Dendritic cell treated with granulocyte-macrophage colony-stimulating factor and Interleukin-4, amounts not matched to agents 40 ng/mL and 50 ng/mL, for 4 days (primary cell): ENCODE data around the gene PEMT.

ENCODE experiments used
- H3K27ac Mint-ChIP-seq: one replicate; pipeline ENCODE4 v1.8.0; 2022; ENCODE audit warnings: mild to moderate bottlenecking, mixed read lengths
- H3K27me3 Mint-ChIP-seq: one replicate; pipeline ENCODE4 v1.8.0; 2022; ENCODE audit warnings: mild to moderate bottlenecking, mixed read lengths
- H3K36me3 Mint-ChIP-seq: one replicate; pipeline ENCODE4 v1.8.0; 2022; ENCODE audit warnings: low read depth, mixed read lengths
- H3K4me1 Mint-ChIP-seq: one replicate; pipeline ENCODE4 v1.8.0; 2022; ENCODE audit warnings: low read depth, mixed read lengths
- H3K4me3 Mint-ChIP-seq: one replicate; pipeline ENCODE4 v1.8.0; 2022; ENCODE audit warnings: mild to moderate bottlenecking, moderate library complexity, mixed read lengths
- H3K9me3 Mint-ChIP-seq: one replicate; pipeline ENCODE4 v1.8.0; 2022; ENCODE audit warnings: mixed read lengths
- intact Hi-C: fragments of 100-400 bp; cut with micrococcal nuclease; formaldehyde crosslinking; loops from one replicate; pipeline ENCODE4 v1.15.0; 2022

The PEMT gene

DNA sequence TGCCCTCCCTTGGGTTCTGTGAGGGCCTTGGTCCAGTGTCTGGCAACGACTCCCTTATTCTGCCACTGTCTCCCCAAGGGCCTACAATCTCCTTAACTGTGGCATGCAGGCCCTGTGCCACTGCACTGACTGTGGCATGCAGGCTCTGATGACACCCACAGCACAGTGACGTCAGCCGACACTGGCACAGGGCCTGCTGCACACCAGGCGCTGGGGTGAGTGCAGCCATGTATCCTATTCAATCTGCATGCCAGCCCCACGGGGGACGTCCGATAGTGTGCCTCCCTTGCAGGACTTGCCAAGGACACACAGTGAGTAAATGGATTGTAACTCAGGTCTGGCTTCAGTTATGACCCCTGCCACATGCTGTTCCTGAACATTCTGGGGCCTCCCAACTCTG, 55.6 kb downstream of the PEMT start:
- intact Hi-C loops: no loop called here
- Mint-ChIP-seq H3K27me3 (no peaks in the 10 kb centered on the region), H3K4me3 (no peak overlapping the region), H3K27ac (no peak overlapping the region), H3K36me3 (no peaks in the 10 kb centered on the region), H3K4me1 (no peaks in the 10 kb centered on the region), H3K9me3 (no peaks in the 10 kb centered on the region)

DNA sequence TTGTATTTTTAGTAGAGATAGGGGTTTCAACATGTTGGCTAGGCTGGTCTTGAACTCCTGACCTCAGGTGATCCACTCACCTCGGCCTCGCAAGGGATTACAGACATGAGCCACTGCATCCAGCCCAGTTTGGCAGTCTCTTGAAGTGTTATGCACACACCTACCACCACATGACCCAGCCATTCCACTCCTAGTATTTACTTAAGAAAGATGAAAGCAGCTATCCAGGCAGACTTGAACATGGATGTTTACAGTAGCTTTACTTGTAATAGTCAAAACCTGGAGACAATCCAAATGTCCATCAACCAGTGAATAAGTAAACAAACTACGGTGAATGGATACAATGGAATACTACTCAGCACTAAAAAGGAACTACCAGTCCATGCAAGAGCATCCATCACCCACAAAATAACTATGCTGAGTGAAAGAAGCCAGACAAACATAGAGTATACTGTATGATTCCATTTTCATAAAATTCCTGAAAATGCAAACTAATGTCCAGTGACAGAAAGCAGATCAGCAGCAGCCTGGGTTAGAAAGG, 57.5 kb downstream of the PEMT start:
- H3K27me3 Mint-ChIP-seq: no peaks in the 10 kb centered on the region
- no peaks in the 10 kb centered on the region for H3K9me3 Mint-ChIP-seq
- no peaks in the 10 kb centered on the region for H3K36me3 Mint-ChIP-seq
- no peak overlapping the region for H3K4me3 Mint-ChIP-seq
- no peak overlapping the region for H3K27ac Mint-ChIP-seq
- intact Hi-C loops: no loop called here
- no peaks in the 10 kb centered on the region for H3K4me1 Mint-ChIP-seq

GRCh38 chr17:17532991-17533390, 58.5 kb downstream of the PEMT start:
- Mint-ChIP-seq H3K27me3 (no peaks in the 10 kb centered on the region), H3K9me3 (no peaks in the 10 kb centered on the region), H3K4me1 (no peaks in the 10 kb centered on the region), H3K4me3 (no peak overlapping the region), H3K36me3 (no peaks in the 10 kb centered on the region), H3K27ac (no peak overlapping the region)
- intact Hi-C loops: no loop called here

DNA sequence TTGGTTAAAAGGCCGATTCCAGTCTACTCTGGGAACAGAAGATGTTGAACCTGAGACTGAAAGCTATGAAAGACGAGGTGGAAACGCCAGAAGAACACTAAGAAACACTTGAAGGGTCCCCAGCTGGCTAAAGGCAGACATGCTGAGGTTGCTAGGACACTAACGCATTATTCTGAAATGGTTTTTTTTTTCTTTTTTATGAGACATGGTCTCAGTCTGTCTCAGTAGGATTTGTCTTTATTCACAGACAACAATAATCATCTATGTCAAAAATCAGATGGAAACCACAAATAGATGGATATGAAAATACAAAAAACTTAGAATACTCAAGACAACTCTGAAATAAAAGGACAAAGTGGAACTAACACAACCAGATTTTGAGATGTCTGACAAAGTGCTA, 60.4 kb downstream of the PEMT start:
- Mint-ChIP-seq H3K27ac (no peak overlapping the region), H3K36me3 (no peaks in the 10 kb centered on the region), H3K4me3 (no peak overlapping the region), H3K9me3 (no peaks in the 10 kb centered on the region), H3K4me1 (no peaks in the 10 kb centered on the region), H3K27me3 (no peaks in the 10 kb centered on the region)
- intact Hi-C loops: no loop called here

DNA sequence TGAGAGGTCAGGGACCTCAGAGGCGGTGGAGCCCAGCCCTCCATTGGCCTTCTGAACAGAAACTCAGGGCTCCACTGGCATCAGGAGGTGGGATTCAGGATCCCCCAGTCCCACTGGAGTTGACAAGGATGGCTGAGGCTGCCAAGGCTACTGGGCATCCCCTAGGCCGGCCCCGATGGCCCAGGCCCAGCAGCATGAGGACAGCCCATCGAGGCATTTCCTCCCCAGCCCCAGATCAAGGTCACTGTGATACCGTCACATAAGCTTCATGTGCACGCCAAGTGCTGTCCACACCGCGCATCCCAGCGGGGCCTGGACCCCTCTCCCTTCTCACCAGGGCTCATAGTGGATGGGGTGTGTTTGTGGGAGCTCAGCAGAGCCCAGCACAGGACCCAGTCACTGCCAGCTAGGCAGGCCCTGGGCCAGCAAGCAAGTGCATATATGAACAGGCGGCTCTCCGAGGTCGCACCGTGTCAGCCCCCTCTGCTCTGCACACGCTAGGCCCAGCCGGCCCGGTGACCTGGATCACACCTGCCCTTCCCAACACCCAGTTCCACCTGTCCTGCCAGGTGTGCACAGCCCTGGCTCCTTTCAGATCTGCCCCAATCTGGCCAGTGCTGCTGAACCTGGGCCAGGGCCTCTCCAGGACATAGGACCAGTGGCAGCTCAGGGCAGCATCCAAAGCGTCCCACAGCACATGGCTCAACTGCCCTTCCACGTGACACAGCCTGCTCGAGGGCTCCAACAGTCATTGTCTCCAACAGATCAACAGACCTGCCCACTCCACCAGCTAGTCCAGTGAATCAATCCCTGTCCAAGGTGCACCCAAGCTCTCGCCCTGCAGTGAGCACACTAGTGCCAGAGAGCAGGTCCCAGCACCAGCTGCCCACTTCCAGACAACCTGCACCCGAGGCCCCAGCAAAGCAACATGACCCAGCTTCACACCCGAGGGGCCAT, 62.5 kb downstream of the PEMT start:
- intact Hi-C loops: no loop called here
- Mint-ChIP-seq H3K27ac (no peak overlapping the region), H3K4me1 (no peaks in the 10 kb centered on the region), H3K36me3 (no peaks in the 10 kb centered on the region), H3K4me3 (no peak overlapping the region), H3K9me3 (no peaks in the 10 kb centered on the region), H3K27me3 (no peaks in the 10 kb centered on the region)

DNA sequence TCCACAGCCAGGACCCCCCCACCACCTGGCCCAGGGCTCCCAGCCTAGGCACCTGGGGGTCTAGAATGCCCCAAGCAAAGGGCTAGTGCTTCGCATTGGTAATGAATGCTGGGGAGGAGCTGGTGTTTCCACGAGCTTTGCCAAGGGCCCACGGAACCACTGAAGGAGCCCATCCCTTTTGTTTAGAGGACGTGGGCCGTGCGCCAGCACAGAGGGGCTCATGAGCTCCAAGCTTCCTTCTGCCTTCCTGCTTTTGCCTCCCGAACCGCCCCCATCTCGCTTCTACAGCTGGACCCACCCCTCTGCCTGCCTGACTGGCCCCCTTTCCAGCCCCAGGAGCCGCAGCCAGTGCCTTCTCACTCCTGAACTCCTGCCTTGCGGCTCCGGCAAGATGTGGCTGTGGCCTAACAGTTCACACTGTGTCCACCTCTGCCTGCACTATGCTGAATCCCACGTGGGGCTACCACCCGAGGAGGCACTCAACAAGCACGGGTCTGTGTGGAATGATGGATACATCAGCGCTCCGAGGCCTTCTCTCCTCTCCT, 63.5 kb downstream of the PEMT start:
- Mint-ChIP-seq H3K9me3 (no peaks in the 10 kb centered on the region), H3K27ac (no peak overlapping the region), H3K27me3 (no peaks in the 10 kb centered on the region), H3K4me1 (no peaks in the 10 kb centered on the region), H3K36me3 (no peaks in the 10 kb centered on the region), H3K4me3 (no peak overlapping the region)
- intact Hi-C loops: no loop called here

DNA sequence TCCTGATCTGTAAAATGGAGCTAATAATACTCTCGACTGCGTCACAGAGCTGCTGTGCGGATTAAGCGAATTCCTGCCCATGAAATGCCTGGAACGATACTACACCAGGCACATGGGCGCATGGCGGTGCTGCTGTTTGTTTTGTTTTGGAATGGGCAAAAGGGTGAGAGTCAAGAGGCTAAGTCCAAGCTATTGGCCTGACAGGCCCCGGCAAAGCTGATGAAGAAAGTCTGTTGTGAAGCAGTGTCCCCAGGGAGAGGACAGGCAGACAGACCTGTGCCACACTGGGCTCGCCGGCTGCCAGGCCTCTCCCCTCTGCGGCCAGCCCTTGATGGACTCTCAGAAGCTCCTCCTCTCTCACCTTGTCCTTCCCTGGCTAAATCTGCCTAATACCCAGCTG, 64.0 kb downstream of the PEMT start:
- Mint-ChIP-seq H3K36me3 (no peaks in the 10 kb centered on the region), H3K27ac (no peak overlapping the region), H3K9me3 (no peaks in the 10 kb centered on the region), H3K4me3 (no peak overlapping the region), H3K4me1 (no peaks in the 10 kb centered on the region), H3K27me3 (no peaks in the 10 kb centered on the region)
- intact Hi-C loops: no loop called here

- no peaks in the 10 kb centered on the region for H3K9me3 Mint-ChIP-seq
- intact Hi-C loops: no loop called here
Measured at GRCh38 chr17:17526369-17526768, 65.1 kb downstream of the PEMT start.

DNA sequence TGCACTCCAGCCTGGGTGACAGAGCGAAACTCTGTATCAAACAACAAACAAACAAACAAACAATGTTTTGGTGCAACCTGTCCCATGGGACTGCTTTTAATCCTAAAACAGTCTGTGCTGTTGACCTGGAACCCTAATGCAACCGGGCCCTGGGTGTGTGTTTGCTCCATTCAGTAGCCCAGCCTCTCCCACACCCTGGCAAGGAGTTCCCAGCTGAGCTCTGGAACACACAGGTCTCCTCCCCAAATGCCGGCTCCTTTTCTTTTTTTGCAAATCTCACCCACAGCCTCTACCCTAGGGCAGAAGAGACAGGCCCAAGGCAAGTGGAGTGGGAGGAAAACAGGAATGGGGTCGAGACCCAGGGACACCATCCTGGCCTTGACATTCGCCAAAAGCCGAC, 65.6 kb downstream of the PEMT start:
- Mint-ChIP-seq H3K9me3 (no peaks in the 10 kb centered on the region), H3K4me1 (no peaks in the 10 kb centered on the region), H3K36me3 (peaks cover 3% of the 10 kb centered on the region), H3K4me3 (no peak overlapping the region), H3K27ac (no peak overlapping the region), H3K27me3 (no peaks in the 10 kb centered on the region)
- intact Hi-C loops: no loop called here

More at GRCh38 chr17:17526369-17526768, 65.1 kb downstream of the PEMT start:
- H3K27ac Mint-ChIP-seq: no peak overlapping the region
- H3K36me3 Mint-ChIP-seq: no peaks in the 10 kb centered on the region
- no peaks in the 10 kb centered on the region for H3K4me1 Mint-ChIP-seq
- no peak overlapping the region for H3K4me3 Mint-ChIP-seq
- no peaks in the 10 kb centered on the region for H3K27me3 Mint-ChIP-seq

DNA sequence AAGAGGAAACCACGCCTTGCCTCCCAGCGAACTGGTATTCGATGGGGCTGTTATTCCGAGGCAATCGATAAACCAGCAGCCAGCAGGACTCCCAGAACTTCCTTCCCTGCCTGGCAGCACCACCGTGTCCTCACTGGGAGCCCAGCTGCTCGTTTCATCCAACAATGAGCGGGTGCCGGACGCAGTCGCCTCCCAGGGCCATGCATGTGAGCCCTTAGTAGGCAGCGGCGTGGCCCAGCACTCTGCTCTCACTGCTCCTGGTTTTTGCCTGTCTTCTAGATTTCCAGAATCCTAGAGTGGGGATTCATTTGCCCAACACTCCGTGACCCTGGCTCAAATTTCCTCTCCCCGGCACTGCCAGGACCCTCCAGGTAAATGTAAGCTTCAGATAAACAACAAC, 66.2 kb downstream of the PEMT start:
- Mint-ChIP-seq H3K27me3 (no peaks in the 10 kb centered on the region), H3K36me3 (peaks cover 8% of the 10 kb centered on the region), H3K27ac (no peak overlapping the region), H3K4me3 (no peak overlapping the region), H3K9me3 (no peaks in the 10 kb centered on the region), H3K4me1 (no peaks in the 10 kb centered on the region)
- intact Hi-C loops: no loop called here

- no peaks in the 10 kb centered on the region for H3K27me3 Mint-ChIP-seq
- H3K4me1 Mint-ChIP-seq: no peaks in the 10 kb centered on the region
- H3K9me3 Mint-ChIP-seq: no peaks in the 10 kb centered on the region
- H3K36me3 Mint-ChIP-seq: peaks cover 8% of the 10 kb centered on the region
- intact Hi-C loops: no loop called here
- no peak overlapping the region for H3K4me3 Mint-ChIP-seq
- no peak overlapping the region for H3K27ac Mint-ChIP-seq
Measured at GRCh38 chr17:17523731-17524490, 67.6 kb downstream of the PEMT start.

DNA sequence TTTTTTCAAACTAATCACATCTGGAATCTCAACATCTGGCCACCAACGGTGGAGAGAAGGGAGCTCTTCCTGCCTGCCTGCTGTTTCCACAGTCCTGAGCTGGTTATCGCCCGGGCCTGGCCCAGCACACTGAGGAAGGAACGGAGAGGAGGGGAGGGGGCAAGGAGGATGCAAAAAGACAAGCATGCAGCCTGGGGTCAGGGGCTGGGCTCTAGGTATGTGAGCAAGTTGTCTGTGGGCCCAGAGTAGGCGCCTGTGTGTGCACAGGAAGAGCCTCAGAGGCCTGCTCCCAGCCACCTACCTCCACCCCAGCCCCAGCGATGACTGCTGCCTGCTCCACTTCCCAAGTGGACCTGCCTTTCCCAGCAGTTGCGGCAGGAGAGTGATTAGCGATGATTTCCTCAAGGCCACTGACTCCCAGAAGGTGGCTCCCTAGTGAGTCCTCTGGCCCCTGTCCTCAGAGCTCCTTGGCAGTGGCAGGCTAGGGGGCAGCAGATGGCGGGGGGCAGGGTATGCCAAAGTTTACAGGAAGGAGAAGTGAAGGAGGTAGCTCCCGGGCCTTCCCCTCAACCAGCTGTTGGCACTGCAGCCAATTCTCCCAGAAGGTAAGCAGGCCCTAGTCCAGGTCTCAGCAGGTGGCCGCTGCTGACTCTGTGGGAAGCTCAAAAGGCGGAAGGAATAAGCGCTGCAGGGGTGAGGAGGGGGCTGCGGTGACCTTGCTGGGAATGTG, 68.3 kb downstream of the PEMT start:
- H3K4me3 Mint-ChIP-seq: no peak overlapping the region
- H3K36me3 Mint-ChIP-seq: peaks cover 8% of the 10 kb centered on the region
- no peaks in the 10 kb centered on the region for H3K9me3 Mint-ChIP-seq
- no peak overlapping the region for H3K27ac Mint-ChIP-seq
- no peaks in the 10 kb centered on the region for H3K4me1 Mint-ChIP-seq
- no peaks in the 10 kb centered on the region for H3K27me3 Mint-ChIP-seq
- intact Hi-C loops: no loop called here

DNA sequence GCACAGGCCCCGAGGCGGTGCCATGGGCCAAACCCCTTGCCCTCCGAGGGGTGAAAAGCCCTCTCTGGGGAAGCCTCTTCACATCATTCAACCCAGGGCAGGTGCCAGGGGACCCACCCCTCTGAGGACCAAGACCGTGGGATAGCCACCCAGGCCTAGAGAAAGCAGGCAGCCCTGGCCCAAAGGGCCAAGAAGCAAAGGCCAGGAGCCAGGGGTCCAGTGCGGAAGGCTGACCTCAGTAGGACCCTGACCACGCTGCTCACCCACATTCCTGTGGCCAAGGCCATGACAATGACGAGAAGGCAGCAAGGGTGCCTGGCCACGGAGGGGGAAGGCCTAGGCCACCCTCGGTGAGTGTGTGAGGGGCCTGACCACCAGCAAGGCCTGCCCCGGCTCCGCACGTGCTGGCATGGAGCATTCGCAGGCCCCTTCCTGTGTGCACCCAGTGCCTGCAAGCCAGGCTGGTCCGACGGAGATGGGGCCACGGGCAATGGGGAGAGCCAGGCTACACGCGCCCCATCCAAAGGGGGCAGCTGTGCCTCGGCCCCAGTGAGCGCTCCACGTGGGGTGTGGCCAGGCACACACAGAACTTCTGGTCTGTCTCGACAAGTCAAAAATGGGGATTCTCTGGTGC, 70.8 kb downstream of the PEMT start:
- no peaks in the 10 kb centered on the region for H3K27me3 Mint-ChIP-seq
- H3K36me3 Mint-ChIP-seq: peaks cover 13% of the 10 kb centered on the region
- intact Hi-C loops: no loop called here
- no peak overlapping the region for H3K27ac Mint-ChIP-seq
- H3K9me3 Mint-ChIP-seq: no peaks in the 10 kb centered on the region
- no peaks in the 10 kb centered on the region for H3K4me1 Mint-ChIP-seq
- no peak overlapping the region for H3K4me3 Mint-ChIP-seq
